Esophagus muscularis mucosa (tissue), 3 donors: ENCODE data around the gene MAGI3.

Source experiments
- EP300 ChIP-seq: sonication (generic); formaldehyde crosslinking; IDR thresholded peaks from one replicate; pipeline ENCODE4 v1.6.1; 2017; ENCODE audit warnings: antibody characterized with exemption
- TF ChIP-seq, protein P1 (sequence below), 3 experiments: fragments of 200-600 bp in 2 of 3; fragments of 450-650 bp in 1 of 3; sonication (generic) in 2 of 3; IDR thresholded peaks; one replicate each; pipeline ENCODE4 v1.5.1; 2017 to 2019; ENCODE audit warnings: antibody characterized with exemption in 3 of 3, mild to moderate bottlenecking in 2 of 3, moderate library complexity in 1 of 3

DNA sequence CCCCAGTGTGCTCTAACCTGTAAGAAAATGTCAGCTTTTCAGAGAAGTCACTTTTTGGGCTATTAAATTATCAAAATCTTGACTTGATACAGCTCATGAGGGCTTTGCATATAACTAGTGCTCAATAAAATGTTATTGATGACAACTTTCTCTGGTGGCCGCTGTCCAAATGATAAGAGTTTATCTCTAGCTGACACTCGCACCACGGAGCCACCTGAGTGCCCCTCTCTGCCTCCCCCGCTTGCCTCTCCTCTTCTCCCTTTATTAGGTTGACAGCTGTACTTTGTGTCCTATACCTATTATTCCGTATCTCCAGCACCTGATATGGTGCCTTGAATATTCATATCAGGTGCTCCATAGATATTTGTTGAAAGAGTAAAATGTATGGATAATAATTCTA lies 286.2 kb downstream of the MAGI3 start:
- TF ChIP-seq, protein P1, sequence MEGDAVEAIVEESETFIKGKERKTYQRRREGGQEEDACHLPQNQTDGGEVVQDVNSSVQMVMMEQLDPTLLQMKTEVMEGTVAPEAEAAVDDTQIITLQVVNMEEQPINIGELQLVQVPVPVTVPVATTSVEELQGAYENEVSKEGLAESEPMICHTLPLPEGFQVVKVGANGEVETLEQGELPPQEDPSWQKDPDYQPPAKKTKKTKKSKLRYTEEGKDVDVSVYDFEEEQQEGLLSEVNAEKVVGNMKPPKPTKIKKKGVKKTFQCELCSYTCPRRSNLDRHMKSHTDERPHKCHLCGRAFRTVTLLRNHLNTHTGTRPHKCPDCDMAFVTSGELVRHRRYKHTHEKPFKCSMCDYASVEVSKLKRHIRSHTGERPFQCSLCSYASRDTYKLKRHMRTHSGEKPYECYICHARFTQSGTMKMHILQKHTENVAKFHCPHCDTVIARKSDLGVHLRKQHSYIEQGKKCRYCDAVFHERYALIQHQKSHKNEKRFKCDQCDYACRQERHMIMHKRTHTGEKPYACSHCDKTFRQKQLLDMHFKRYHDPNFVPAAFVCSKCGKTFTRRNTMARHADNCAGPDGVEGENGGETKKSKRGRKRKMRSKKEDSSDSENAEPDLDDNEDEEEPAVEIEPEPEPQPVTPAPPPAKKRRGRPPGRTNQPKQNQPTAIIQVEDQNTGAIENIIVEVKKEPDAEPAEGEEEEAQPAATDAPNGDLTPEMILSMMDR (IDR thresholded peaks at IDR 0.05), result no peak
- TF ChIP-seq EP300, result no peak
